Activated CD4-positive, alpha-beta memory T cell treated with anti-CD3 and anti-CD28 coated beads, Interleukin-2, amount 10 ng/mL, durations not matched to agents 7 days and 5 days (primary cell): ENCODE data around the gene LHFPL6. TPM values are rescaled to one million over a fixed set of nuclear protein-coding genes. Genes with fewer than 3 reads are reported as not detected.

ENCODE experiments used
- CTCF ChIA-PET: fragments of 350-600 bp; sonication (Branson Sonifier 250); formaldehyde crosslinking; loops from one replicate; lab custom pipeline; 2021; ENCODE audit warnings: antibody characterized with exemption, inconsistent platforms; lab: Charles Lee
- POLR2A ChIA-PET: fragments of 350-600 bp; sonication (Branson Sonifier 250); formaldehyde crosslinking; loops from one replicate; lab custom pipeline; 2021; ENCODE audit warnings: antibody characterized with exemption; lab: Charles Lee
- DNase-seq: peaks from one replicate; pipeline ENCODE4 v3.0.0-alpha.2; 2020
- H3K27ac Mint-ChIP-seq: one replicate; pipeline ENCODE4 v1.8.0; 2021; ENCODE audit warnings: mild to moderate bottlenecking, mixed read lengths
- H3K27me3 Mint-ChIP-seq: one replicate; pipeline ENCODE4 v1.8.0; 2021; ENCODE audit warnings: mixed read lengths
- H3K36me3 Mint-ChIP-seq: one replicate; pipeline ENCODE4 v1.8.0; 2021; ENCODE audit warnings: low read depth, mixed read lengths
- H3K4me1 Mint-ChIP-seq: one replicate; pipeline ENCODE4 v1.8.0; 2021; ENCODE audit warnings: mixed read lengths
- H3K4me3 Mint-ChIP-seq: one replicate; pipeline ENCODE4 v1.8.0; 2021; ENCODE audit warnings: mild to moderate bottlenecking, mixed read lengths
- H3K9me3 Mint-ChIP-seq: one replicate; pipeline ENCODE4 v1.8.0; 2021; ENCODE audit warnings: mixed read lengths
- total RNA-seq, 2 experiments: library from RNA; stranded (reverse); gene quantifications; one replicate each; pipeline ENCODE4 v1.2.3, GENCODE V29; 2021

LHFPL6 gene
- total RNA-seq, 2 experiments from 2014 or later: 1.1 to 1.2 TPM

DNA sequence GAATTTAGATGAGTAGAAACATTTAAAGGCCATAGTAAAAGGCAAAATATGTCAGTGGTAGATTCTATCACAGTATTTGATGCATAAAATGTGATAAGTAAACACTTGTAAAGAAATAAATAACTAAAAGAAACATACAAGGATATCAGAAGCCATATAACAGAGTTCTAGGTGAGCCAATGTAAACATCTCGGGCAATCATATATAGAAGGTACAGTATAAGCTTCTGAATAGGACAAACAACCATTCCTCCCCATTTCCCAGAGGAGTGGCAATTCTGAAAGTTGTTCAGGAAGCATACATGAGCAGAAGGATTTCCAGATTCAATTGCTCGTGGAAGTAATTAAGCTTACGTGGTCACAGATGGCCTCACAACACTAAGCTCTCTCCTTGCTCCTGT is 267.3 kb downstream of the LHFPL6 start:
- Mint-ChIP-seq H3K9me3 (no peaks in the 10 kb centered on the region), H3K4me1 (no peaks in the 10 kb centered on the region), H3K4me3 (no peak overlapping the region), H3K27me3 (no peaks in the 10 kb centered on the region), H3K27ac (no peak overlapping the region), H3K36me3 (no peaks in the 10 kb centered on the region)
- ChIA-PET CTCF (no interaction called here), POLR2A (no interaction called here)
- DNase-seq: no peak

DNA sequence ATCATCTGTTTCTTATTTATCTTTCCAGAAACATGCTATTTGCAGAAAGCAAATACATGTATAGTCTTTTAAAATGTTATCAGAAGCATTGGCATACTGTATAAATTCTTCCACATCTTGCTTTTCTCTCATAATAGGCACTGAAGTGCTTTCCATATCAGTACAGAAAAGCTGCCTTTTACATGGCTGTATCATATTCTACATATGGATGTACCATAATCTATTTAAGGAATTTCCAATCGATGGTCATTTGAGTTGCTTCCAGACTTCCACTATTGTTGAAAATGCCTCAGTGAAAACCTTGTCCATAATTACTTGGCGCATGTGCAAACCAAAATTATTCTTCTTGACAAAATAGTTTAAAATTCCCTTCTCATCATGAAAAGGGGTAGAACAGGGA is 272.5 kb downstream of the LHFPL6 start:
- Mint-ChIP-seq H3K36me3 (no peaks in the 10 kb centered on the region), H3K27ac (no peak overlapping the region), H3K9me3 (no peaks in the 10 kb centered on the region), H3K4me1 (no peaks in the 10 kb centered on the region), H3K27me3 (peaks cover 4% of the 10 kb centered on the region), H3K4me3 (no peak overlapping the region)
- ChIA-PET POLR2A (no interaction called here), CTCF (no interaction called here)
- no peak for DNase-seq

DNA sequence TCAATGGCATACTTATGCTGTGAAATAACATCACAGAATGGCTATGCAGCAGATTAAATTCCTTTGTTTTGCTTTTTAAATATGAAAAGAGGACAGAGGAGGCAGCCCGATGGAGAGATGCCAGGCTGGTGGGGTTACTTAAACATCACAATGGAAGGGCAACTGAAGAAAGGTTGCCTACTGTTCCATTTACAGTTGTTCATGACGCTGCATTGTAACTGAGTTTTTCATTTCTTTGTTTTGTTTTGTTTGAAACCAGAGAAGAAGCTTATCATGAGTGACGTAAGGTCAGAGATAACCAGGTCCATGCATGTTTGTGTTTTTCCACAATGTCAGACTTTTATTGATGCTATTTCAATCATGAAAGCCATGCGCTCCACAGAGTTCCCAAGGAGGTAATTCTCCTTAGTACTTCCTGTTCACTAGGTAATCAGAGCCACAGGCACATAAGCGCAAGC is 273.8 kb downstream of the LHFPL6 start:
- Mint-ChIP-seq H3K27me3 (peaks cover 4% of the 10 kb centered on the region), H3K27ac (no peak overlapping the region), H3K36me3 (no peaks in the 10 kb centered on the region), H3K4me1 (no peaks in the 10 kb centered on the region), H3K4me3 (no peak overlapping the region), H3K9me3 (peaks cover 4% of the 10 kb centered on the region)
- CTCF ChIA-PET: no interaction called here
- DNase-seq: no peak
- POLR2A ChIA-PET: no interaction called here

DNA sequence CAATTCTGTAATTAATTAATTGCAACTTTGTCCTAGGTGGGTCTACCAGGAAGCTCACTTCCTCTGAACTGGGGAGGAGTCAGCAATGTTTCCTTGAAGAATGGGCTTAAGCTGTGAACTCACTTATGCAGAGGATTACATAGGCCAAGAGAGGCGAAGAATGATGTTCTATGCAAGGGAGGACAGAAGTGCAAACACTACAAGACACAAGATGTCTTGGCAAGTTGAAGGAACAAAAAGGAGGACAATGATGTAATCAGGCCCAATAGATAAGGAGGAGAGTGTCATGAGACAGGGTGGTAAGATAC is 275.9 kb downstream of the LHFPL6 start:
- H3K4me3 Mint-ChIP-seq: no peak overlapping the region
- no peaks in the 10 kb centered on the region for H3K4me1 Mint-ChIP-seq
- CTCF ChIA-PET: no interaction called here
- POLR2A ChIA-PET: no interaction called here
- no peak for DNase-seq
- peaks cover 4% of the 10 kb centered on the region for H3K27me3 Mint-ChIP-seq
- peaks cover 4% of the 10 kb centered on the region for H3K9me3 Mint-ChIP-seq
- H3K27ac Mint-ChIP-seq: no peak overlapping the region
- no peaks in the 10 kb centered on the region for H3K36me3 Mint-ChIP-seq

DNA sequence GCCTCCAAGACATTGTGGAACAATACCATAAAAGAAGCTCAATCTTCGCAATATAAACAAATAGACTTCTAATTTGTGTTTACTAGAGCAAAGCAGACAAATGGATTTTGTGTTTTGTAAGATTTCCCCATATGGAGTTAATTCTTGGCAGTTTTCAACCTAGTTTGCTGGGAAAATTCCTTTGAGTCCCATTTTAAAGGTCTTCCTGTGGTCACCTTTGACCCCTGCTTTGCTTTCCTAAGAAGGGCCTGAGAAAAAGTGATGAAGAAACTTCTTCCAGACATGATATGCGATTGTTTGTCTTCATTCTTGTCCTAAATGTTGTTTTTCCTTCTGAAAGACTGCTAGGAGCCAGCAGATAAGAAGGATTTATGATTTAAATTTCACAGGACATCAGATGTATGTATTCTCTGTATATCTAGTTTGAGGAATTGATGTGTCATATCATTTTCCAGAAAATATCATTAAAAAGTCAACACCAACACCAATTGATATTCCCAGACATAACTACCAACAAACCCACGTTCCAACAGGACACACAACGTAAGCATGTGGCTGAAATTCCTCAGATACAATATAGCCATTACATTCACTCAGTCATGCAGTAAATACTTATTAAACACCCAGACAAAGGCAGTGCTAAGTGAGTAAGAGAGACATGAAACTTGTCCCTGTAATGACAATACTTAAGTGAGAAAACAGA is 276.4 kb downstream of the LHFPL6 start:
- Mint-ChIP-seq H3K36me3 (no peaks in the 10 kb centered on the region), H3K4me1 (no peaks in the 10 kb centered on the region), H3K9me3 (peaks cover 4% of the 10 kb centered on the region), H3K27ac (no peak overlapping the region), H3K4me3 (no peak overlapping the region), H3K27me3 (peaks cover 4% of the 10 kb centered on the region)
- no peak for DNase-seq
- CTCF ChIA-PET: no interaction called here
- POLR2A ChIA-PET: no interaction called here

DNA sequence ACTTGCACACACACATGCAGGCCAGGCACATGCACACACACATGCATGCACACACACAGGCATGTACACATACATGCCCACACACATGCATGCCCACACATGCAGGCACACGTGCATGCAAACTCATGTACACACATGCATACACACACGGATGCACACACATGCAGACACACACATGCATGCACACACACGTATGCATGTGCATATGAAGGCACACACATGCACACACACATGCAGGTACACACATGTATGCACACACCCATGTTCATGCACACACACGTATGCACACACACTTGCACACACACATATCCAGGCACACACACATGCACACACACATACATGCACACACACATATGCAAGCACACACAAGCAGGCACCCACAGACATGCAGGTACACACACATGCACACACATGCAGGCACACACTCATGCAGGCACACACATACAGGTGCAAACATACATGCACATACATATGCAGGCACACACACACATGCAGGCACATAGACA is 278.1 kb downstream of the LHFPL6 start:
- H3K36me3 Mint-ChIP-seq: no peaks in the 10 kb centered on the region
- no peak overlapping the region for H3K4me3 Mint-ChIP-seq
- no peak for DNase-seq
- peaks cover 4% of the 10 kb centered on the region for H3K27me3 Mint-ChIP-seq
- peaks cover 4% of the 10 kb centered on the region for H3K9me3 Mint-ChIP-seq
- CTCF ChIA-PET: no interaction called here
- POLR2A ChIA-PET: no interaction called here
- H3K4me1 Mint-ChIP-seq: no peaks in the 10 kb centered on the region
- no peak overlapping the region for H3K27ac Mint-ChIP-seq

DNA sequence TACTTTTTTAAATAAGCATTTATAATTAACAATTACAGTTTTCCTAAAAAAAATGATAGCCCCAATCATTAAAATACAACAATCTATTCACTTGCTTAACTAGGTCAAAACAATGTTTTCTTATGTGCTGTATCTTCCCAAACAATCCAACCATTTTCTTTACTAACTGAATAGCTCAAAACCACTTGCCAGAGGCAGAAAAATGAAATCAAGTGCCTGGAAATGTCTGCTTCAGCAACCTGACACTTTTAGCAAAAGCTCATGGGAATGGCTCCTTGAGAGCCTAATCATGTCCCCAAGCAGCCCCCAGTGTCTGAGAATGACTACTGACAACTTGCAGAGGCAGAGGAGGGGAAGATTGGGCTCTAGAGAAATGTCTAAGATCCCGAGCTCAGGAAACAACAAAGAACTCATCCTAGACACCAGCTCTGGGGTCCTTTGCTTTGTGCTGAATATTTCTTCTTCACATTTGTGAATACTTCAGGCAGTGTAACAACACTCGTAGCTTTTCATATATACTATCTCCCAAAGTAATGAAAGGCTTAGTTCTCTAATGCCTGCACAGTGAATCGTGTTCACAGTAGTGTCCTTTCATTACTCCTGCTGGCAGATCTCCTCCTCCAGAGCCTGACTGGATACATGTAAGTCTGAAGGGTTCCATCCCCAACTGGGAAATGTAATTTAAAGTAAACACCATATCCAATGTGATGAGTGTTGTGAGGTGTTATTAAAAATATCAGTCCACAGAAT is 280.0 kb downstream of the LHFPL6 start:
- no peaks in the 10 kb centered on the region for H3K4me1 Mint-ChIP-seq
- H3K27me3 Mint-ChIP-seq: peaks cover 2% of the 10 kb centered on the region
- DNase-seq: no peak
- H3K4me3 Mint-ChIP-seq: no peak overlapping the region
- no peak overlapping the region for H3K27ac Mint-ChIP-seq
- ChIA-PET CTCF (no interaction called here), POLR2A (no interaction called here)
- peaks cover 4% of the 10 kb centered on the region for H3K9me3 Mint-ChIP-seq
- H3K36me3 Mint-ChIP-seq: no peaks in the 10 kb centered on the region

DNA sequence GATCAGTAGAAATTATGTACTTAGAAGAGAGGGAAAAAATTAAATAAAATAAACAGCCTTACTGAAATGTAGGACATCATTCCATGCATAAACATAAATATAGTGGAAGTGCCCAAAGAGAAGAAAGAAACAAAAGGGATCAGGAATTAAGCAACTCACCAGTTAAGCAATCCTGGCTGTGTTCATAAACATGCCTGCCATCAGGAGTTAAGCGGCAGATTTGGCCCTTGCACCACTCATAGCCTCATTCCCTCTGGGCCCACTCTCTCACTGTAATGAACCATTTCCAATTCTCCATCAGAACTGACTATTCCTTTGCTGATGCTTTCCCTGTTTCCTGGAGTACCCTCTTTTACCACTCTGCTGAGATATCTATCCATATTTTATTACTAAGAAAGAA is 281.4 kb downstream of the LHFPL6 start:
- Mint-ChIP-seq H3K27ac (no peak overlapping the region), H3K9me3 (peaks cover 4% of the 10 kb centered on the region), H3K27me3 (peaks cover 2% of the 10 kb centered on the region), H3K4me1 (no peaks in the 10 kb centered on the region), H3K36me3 (no peaks in the 10 kb centered on the region), H3K4me3 (no peak overlapping the region)
- ChIA-PET POLR2A (no interaction called here), CTCF (no interaction called here)
- no peak for DNase-seq

DNA sequence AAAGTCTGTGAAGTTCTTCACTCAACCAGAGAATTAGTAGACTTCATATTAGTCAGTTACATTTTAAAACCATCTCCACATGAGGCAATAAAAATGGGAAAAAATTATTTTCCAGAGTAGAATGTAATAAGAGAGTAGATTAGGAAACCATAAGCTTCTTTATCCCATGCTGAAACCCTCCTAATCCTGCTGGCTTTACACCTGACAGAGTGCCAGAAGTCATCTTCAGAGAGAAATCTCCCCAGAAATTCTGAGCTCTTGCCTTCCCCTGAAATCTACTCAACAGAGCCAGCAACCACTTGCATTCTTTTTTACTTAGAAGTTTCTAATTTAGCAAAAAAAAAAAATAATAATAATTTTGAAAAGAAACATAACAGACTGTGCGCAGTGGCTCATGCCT is 284.8 kb downstream of the LHFPL6 start:
- Mint-ChIP-seq H3K27ac (no peak overlapping the region), H3K9me3 (no peaks in the 10 kb centered on the region), H3K4me1 (no peaks in the 10 kb centered on the region), H3K4me3 (no peak overlapping the region), H3K27me3 (peaks cover 4% of the 10 kb centered on the region), H3K36me3 (no peaks in the 10 kb centered on the region)
- no peak for DNase-seq
- ChIA-PET CTCF (interaction anchor here (0.7 kb wide), 1 partner anchor 298 kb away, joined by 3 read pairs; no protein-coding TSS in a partner anchor), POLR2A (no interaction called here)

DNA sequence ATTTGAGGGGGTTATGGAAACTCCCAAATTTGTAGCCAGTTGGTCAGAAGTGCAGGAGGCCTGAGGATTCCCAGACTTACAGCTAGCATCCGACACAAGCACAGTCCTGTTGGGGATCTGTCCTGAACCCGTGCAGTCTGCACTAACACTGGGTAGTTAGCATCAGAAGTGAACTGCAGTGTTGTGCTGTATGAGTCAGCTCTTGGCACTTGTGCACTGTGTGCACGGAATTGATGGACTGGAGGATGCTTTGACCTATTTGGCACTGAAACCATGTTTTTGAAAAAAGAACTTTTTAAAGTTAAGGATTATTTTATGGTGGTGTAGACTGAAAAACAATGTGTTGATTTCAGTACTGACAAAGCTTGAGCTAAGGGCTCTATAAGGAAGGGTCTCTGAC is 285.7 kb downstream of the LHFPL6 start:
- H3K36me3 Mint-ChIP-seq: no peaks in the 10 kb centered on the region
- DNase-seq: no peak
- H3K27me3 Mint-ChIP-seq: peaks cover 4% of the 10 kb centered on the region
- ChIA-PET CTCF (no interaction called here), POLR2A (no interaction called here)
- no peaks in the 10 kb centered on the region for H3K9me3 Mint-ChIP-seq
- H3K4me1 Mint-ChIP-seq: no peaks in the 10 kb centered on the region
- no peak overlapping the region for H3K4me3 Mint-ChIP-seq
- H3K27ac Mint-ChIP-seq: no peak overlapping the region

DNA sequence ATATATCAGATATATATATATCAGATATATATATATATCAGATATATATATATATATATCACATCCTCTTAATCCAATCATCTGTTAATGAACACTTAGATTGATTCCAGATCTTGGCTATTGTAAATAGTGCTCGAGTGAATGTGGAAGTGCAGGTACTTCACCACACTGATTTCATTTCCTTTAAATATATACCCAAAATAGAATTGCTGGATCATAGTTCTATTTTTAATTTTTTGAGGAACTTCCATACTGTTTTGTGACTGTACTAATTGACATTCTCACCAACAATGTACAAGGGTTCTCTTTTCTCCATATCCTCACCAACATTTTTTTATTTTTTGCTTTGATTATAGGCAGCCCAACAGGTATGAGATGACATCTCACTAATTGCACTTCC is 287.2 kb downstream of the LHFPL6 start:
- POLR2A ChIA-PET: no interaction called here
- DNase-seq: no peak
- H3K27ac Mint-ChIP-seq: no peak overlapping the region
- no peak overlapping the region for H3K4me3 Mint-ChIP-seq
- CTCF ChIA-PET: no interaction called here
- H3K9me3 Mint-ChIP-seq: no peaks in the 10 kb centered on the region
- peaks cover 4% of the 10 kb centered on the region for H3K27me3 Mint-ChIP-seq
- H3K36me3 Mint-ChIP-seq: no peaks in the 10 kb centered on the region
- no peaks in the 10 kb centered on the region for H3K4me1 Mint-ChIP-seq

DNA sequence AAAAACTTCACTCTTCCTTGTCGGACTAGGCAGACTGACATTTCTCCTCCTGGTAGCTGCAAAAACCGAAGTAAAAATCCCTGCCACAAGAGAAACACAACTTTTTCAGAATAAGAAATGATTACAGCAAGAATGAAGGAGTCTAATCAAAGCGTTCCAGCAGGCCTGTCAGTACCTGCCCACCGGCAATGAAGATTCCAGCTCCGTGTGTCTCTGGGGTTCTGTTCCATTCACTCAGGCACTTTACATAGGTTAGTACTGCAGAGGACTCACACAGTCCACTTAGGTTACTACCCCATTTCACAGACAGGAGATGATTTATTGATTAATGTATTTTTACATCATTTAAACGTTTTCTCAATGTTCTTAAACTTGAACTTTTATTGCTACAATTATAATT is 289.3 kb downstream of the LHFPL6 start:
- Mint-ChIP-seq H3K4me1 (no peaks in the 10 kb centered on the region), H3K27ac (no peak overlapping the region), H3K9me3 (no peaks in the 10 kb centered on the region), H3K36me3 (no peaks in the 10 kb centered on the region), H3K4me3 (no peak overlapping the region), H3K27me3 (peaks cover 2% of the 10 kb centered on the region)
- DNase-seq: no peak
- ChIA-PET POLR2A (no interaction called here), CTCF (no interaction called here)

DNA sequence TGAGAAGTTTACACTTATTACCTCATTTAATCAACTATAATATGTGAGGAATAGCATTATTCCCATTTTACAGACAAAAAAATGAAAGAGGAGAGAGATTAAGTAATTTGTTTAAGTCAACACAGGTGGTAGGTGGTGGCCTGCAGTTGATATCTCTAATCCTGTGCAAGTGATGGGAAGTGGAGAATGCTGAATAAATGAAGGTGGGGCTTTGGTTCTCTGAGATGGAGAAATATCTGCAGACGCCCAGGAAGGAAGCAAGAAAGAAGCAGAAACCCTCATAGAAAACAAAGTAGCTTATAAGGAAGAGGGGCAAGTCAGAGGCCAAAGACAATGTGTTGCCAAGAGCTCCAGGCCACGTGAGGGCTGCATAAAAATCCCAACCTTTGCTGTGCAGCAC is 290.4 kb downstream of the LHFPL6 start:
- no peak for DNase-seq
- Mint-ChIP-seq H3K4me1 (no peaks in the 10 kb centered on the region), H3K27me3 (peaks cover 2% of the 10 kb centered on the region), H3K36me3 (no peaks in the 10 kb centered on the region), H3K27ac (no peak overlapping the region), H3K9me3 (no peaks in the 10 kb centered on the region), H3K4me3 (no peak overlapping the region)
- ChIA-PET CTCF (no interaction called here), POLR2A (no interaction called here)

DNA sequence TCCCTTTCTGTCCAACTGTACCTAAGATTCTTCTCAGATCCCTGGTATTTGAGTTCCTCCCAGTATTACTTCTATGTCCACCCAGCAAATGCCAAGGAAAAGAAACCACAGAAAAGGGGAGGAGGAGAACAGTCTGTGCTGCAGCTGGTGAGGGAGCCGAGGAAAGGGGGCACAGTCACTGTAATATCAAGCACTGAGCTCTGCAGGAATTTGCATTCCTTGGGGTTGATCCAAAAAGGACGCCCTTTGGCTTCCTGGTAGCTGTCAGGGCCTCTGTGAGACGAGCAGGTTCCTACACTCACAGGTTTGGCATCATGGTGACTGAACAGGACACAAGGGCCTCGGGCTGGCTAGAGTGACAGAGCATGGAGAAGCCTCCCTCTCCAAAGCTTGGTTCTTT is 291.4 kb downstream of the LHFPL6 start:
- H3K36me3 Mint-ChIP-seq: no peaks in the 10 kb centered on the region
- H3K9me3 Mint-ChIP-seq: no peaks in the 10 kb centered on the region
- peaks cover 2% of the 10 kb centered on the region for H3K27me3 Mint-ChIP-seq

More for the DNA sequence above, 291.4 kb downstream of the LHFPL6 start:
- POLR2A ChIA-PET: no interaction called here
- DNase-seq: no peak
- H3K27ac Mint-ChIP-seq: no peak overlapping the region
- peaks cover 3% of the 10 kb centered on the region for H3K4me1 Mint-ChIP-seq
- CTCF ChIA-PET: no interaction called here
- no peak overlapping the region for H3K4me3 Mint-ChIP-seq
